A673 (cell line): ENCODE measurements around the gene ELP4. TPM values are rescaled to one million over a fixed set of nuclear protein-coding genes. Genes with fewer than 3 reads are reported as not detected.

Experiments used
- BruUV-seq: library from RNA; stranded (reverse); fragments of 400-500 nt; replicated peaks from 2 replicates; lab custom pipeline; 2021; lab: Mats Ljungman, UMichigan
- CTCF ChIA-PET: fragments of 300-600 bp; sonication (Branson Sonifier 250); formaldehyde crosslinking; loops from one replicate; lab custom pipeline; 2022; ENCODE audit warnings: antibody characterized with exemption; lab: Charles Lee
- POLR2A ChIA-PET: fragments of 300-600 bp; sonication (Branson Sonifier 250); formaldehyde crosslinking; loops from one replicate; lab custom pipeline; 2022; ENCODE audit warnings: antibody characterized with exemption; ENCODE audit not compliant: low non-redundant PET; lab: Charles Lee
- DNase-seq: peaks from one replicate; pipeline ENCODE4 v3.0.0-alpha.2; 2015; ENCODE audit warnings: low spot score
- H3K27ac ChIP-seq: fragments of 200-600 bp; sonication (generic); 2 replicates; pipeline ENCODE4 v1.5.1; 2016; ENCODE audit warnings: mixed run types, low read depth, mild to moderate bottlenecking, mixed read lengths, antibody characterized with exemption, low read length; ENCODE audit not compliant: poor library complexity, severe bottlenecking
- H3K27me3 ChIP-seq: fragments of 200-600 bp; sonication (generic); replicated peaks from 2 replicates; pipeline ENCODE4 v1.6.1; 2017; ENCODE audit warnings: mixed run types, low read depth, mild to moderate bottlenecking, mixed read lengths, antibody characterized with exemption, low read length; ENCODE audit not compliant: insufficient read depth, poor library complexity
- H3K36me3 ChIP-seq: fragments of 200-600 bp; sonication (generic); 2 replicates; pipeline ENCODE4 v1.6.1; 2016; ENCODE audit warnings: mixed run types, mild to moderate bottlenecking, mixed read lengths, antibody characterized with exemption, low read length; ENCODE audit not compliant: insufficient read depth, poor library complexity, severe bottlenecking
- H3K4me1 ChIP-seq: fragments of 200-600 bp; sonication (generic); 2 replicates; pipeline ENCODE4 v1.6.1; 2017; ENCODE audit warnings: mixed run types, mild to moderate bottlenecking, mixed read lengths, antibody characterized with exemption, low read length; ENCODE audit not compliant: insufficient read depth, poor library complexity, severe bottlenecking
- H3K4me3 ChIP-seq: fragments of 200-600 bp; sonication (generic); 2 replicates; pipeline ENCODE4 v1.5.1; 2016; ENCODE audit warnings: low read depth, mixed run types, mild to moderate bottlenecking, mixed read lengths, low read length; ENCODE audit not compliant: poor library complexity, severe bottlenecking
- H3K9me3 ChIP-seq: fragments of 200-600 bp; sonication (generic); 2 replicates; pipeline ENCODE4 v1.6.1; 2016; ENCODE audit warnings: mixed run types, low read depth, mild to moderate bottlenecking, mixed read lengths, antibody characterized with exemption, low read length; ENCODE audit not compliant: poor library complexity, severe bottlenecking
- CTCF ChIP-seq: fragments of 300-800, 200-600 bp; sonication (generic); conservative IDR thresholded peaks from 2 replicates; pipeline ENCODE4 v1.5.1; 2017; ENCODE audit warnings: low read depth, mild to moderate bottlenecking, antibody characterized with exemption, low read length, moderate library complexity, mixed read lengths
- EZH2 ChIP-seq: fragments of 200-600 bp; sonication (generic); IDR thresholded peaks from 2 replicates; pipeline ENCODE4 v1.6.1; 2017; ENCODE audit warnings: borderline replicate concordance, low read depth, mild to moderate bottlenecking, mixed read lengths, antibody characterized with exemption, low read length; ENCODE audit not compliant: poor library complexity, severe bottlenecking
- intact Hi-C: fragments of 100-400 bp; cut with micrococcal nuclease; formaldehyde crosslinking; loops from one replicate; pipeline ENCODE4 v1.10.0; 2022; ENCODE audit not compliant: unreplicated experiment
- total RNA-seq: library from RNA; stranded (reverse); gene quantifications from 2 replicates; pipeline ENCODE4 v1.2.3, GENCODE V29; 2021

The ELP4 gene
- total RNA-seq, 1 experiment from 2014 or later = 49.4 TPM

GRCh38 chr11:31477528-31478222 lies 31.9 kb upstream of the ELP4 start:
- Histone ChIP-seq H3K9me3 (no peaks in the 10 kb centered on the region), H3K27me3 (no peaks in the 10 kb centered on the region), H3K4me3 (no peak overlapping the region), H3K27ac (no peak overlapping the region), H3K36me3 (no peaks in the 10 kb centered on the region), H3K4me1 (peaks cover 21% of the 10 kb centered on the region)
- DNase-seq = peak; percentile 42
- BruUV-seq = no TSS peak
- ChIA-PET POLR2A (no interaction called here), CTCF (no interaction called here)
- intact Hi-C loops = loop anchor here (10.0 kb wide), 1 partner anchor 373 kb away; no protein-coding TSS in a partner anchor
- TF ChIP-seq EZH2 (no peak), CTCF (no peak)

- H3K4me3 ChIP-seq = no peak overlapping the region
- no peak for TF ChIP-seq EZH2
- TF ChIP-seq CTCF = no peak
- no peak for DNase-seq
- POLR2A ChIA-PET = no interaction called here
- BruUV-seq = no TSS peak
- intact Hi-C loops = loop anchor here (10.0 kb wide), 1 partner anchor 373 kb away; no protein-coding TSS in a partner anchor
- peaks cover 21% of the 10 kb centered on the region for H3K4me1 ChIP-seq
- H3K9me3 ChIP-seq = no peaks in the 10 kb centered on the region
- H3K36me3 ChIP-seq = no peaks in the 10 kb centered on the region
- no peak overlapping the region for H3K27ac ChIP-seq
- no peaks in the 10 kb centered on the region for H3K27me3 ChIP-seq
- CTCF ChIA-PET = no interaction called here
Measured at GRCh38 chr11:31478223-31478590, 31.4 kb upstream of the ELP4 start.

GRCh38 chr11:31479066-31479465 lies 30.5 kb upstream of the ELP4 start:
- Histone ChIP-seq H3K9me3 (no peaks in the 10 kb centered on the region), H3K36me3 (no peaks in the 10 kb centered on the region), H3K27me3 (no peaks in the 10 kb centered on the region), H3K4me3 (no peak overlapping the region), H3K4me1 (peaks cover 21% of the 10 kb centered on the region), H3K27ac (no peak overlapping the region)
- intact Hi-C loops = loop anchor here (10.0 kb wide), 1 partner anchor 374 kb away; no protein-coding TSS in a partner anchor
- no peak for DNase-seq
- ChIA-PET CTCF (no interaction called here), POLR2A (no interaction called here)
- no peak for TF ChIP-seq EZH2
- TF ChIP-seq CTCF = no peak
- BruUV-seq = no TSS peak
